Tibial artery (tissue), 4 donors: Measurements from ENCODE around the gene OSBPL6.

Source experiments
- DNase-seq, 2 donors: peaks; one replicate each; pipeline ENCODE4 v3.0.0-alpha.2; 2019
- H3K27ac ChIP-seq, 2 donors: fragments of 200-600 bp; sonication (generic) in 1 of 2; 1 replicate in 1 of 2; 2 replicates in 1 of 2; pipeline ENCODE4 v1.5.1; 2018 to 2019; ENCODE audit warnings: mild to moderate bottlenecking in 1 of 2
- H3K27me3 ChIP-seq, 2 donors: fragments of 200-600 bp; sonication (generic) in 1 of 2; one replicate each; pipeline versions ENCODE4 v1.5.1 to v1.6.0; 2016 to 2019
- H3K36me3 ChIP-seq, 3 donors: fragments of 200-600 bp; sonication (generic) in 2 of 3; one replicate each; pipeline ENCODE4 v1.5.1; 2016 to 2019; ENCODE audit warnings: mild to moderate bottlenecking in 2 of 3
- H3K4me1 ChIP-seq, 4 donors: fragments of 200-600 bp; sonication (generic) in 2 of 4; 1 replicate in 3 of 4; 2 replicates in 1 of 4; pipeline ENCODE4 v1.5.1; 2016 to 2019
- H3K4me3 ChIP-seq, 2 donors: fragments of 200-600 bp; sonication (generic) in 1 of 2; 1 replicate in 1 of 2; 2 replicates in 1 of 2; pipeline ENCODE4 v1.5.1; 2018 to 2019; ENCODE audit warnings: mild to moderate bottlenecking in 2 of 2
- H3K9me3 ChIP-seq, 3 donors: fragments of 200-600 bp; sonication (generic) in 1 of 3; one replicate each; pipeline ENCODE4 v1.5.1; 2016 to 2019
- CTCF ChIP-seq, 2 experiments: fragments of 200-600 bp in 1 of 2; fragments of 450-650 bp in 1 of 2; IDR thresholded peaks; one replicate each; pipeline ENCODE4 v1.5.1; 2017 to 2019; ENCODE audit warnings: antibody characterized with exemption in 2 of 2, mild to moderate bottlenecking in 1 of 2, moderate library complexity in 1 of 2
- intact Hi-C: fragments of 100-400 bp; cut with DNase I; formaldehyde crosslinking; loops from one replicate; pipeline ENCODE4 v1.15.0; 2023; ENCODE audit warnings: low total_unique reads

Gene OSBPL6

DNA sequence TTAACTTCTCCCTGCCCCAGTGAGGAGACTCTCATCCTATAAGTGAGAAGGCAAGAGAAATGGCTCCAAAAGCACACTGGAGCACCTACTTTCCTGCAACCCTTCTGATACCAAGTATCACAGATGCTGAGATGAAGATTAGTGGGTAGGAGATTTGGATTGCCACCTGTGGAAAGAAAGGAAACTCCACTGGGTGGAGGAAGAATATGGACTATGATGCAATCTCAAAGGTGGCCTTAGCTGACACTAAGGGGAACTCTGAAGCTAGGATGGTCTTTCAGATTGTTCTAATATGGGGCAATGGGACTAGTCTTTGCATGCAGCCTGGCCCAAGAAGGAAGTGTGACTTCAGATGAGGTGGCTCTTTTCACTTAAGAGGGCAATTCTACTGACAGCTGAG lies 235.0 kb downstream of the OSBPL6 start:
- TF ChIP-seq CTCF (IDR thresholded peaks at IDR 0.05) = no peak
- H3K4me3 ChIP-seq = no peak overlapping the region
- no peak overlapping the region for H3K27ac ChIP-seq
- no peaks in the 10 kb centered on the region for H3K27me3 ChIP-seq
- DNase-seq = no peak
- H3K9me3 ChIP-seq = peaks cover 0 to 2% (median 0%) of the 10 kb centered on the region in 3 donors
- intact Hi-C loops = no loop called here
- peaks cover 65 to 81% (median 81%) of the 10 kb centered on the region in 3 donors for H3K36me3 ChIP-seq
- no peaks in the 10 kb centered on the region for H3K4me1 ChIP-seq

DNA sequence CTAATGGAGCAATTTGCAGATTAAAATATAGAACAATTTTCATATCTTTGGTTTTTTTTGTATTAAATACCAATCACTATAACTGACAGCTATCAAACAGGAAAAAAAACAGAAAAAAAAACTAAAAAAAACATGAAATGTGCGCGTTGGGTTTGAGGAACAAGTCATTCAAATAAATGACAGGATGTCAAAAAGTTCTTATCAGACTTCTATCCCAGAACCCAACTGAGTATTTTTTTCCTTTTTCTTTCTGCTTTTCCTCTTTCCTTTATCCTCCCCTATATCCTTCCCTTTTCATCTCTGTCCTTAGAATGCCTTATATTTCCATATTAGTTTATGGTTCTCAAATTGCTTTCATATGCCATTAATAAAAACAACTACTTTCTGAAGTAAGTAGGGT lies 242.3 kb downstream of the OSBPL6 start:
- intact Hi-C loops = no loop called here
- no peak for TF ChIP-seq CTCF (IDR thresholded peaks at IDR 0.05)
- H3K36me3 ChIP-seq = peaks cover 66 to 90% (median 86%) of the 10 kb centered on the region in 3 donors
- H3K4me1 ChIP-seq = peaks cover 0 to 6% (median 0%) of the 10 kb centered on the region in 4 donors
- H3K27me3 ChIP-seq = no peaks in the 10 kb centered on the region
- H3K4me3 ChIP-seq = no peak overlapping the region
- H3K9me3 ChIP-seq = no peaks in the 10 kb centered on the region
- H3K27ac ChIP-seq = no peak overlapping the region
- no peak for DNase-seq

DNA sequence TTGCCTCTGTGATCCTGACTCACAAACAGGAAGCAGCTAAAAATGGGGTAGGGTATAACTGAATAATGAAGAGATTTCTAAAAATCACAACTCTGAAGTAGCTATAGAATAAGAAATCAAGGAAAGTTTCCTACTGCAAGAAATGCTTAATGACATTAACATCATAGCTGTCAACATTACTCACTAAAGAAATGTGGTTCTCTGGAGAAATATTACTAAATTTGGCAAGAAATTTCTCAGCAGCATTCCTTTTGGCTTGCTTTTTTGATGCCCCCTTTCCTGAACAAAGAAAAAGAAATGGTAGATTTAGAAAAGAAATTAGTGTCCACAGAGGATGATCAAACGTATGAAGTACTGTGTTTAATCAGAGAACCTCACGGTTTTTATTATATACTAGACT lies 247.1 kb downstream of the OSBPL6 start:
- no peak for DNase-seq
- H3K9me3 ChIP-seq = no peaks in the 10 kb centered on the region
- intact Hi-C loops = no loop called here
- TF ChIP-seq CTCF (IDR thresholded peaks at IDR 0.05) = no peak
- H3K36me3 ChIP-seq = peaks cover 70 to 87% (median 79%) of the 10 kb centered on the region in 3 donors
- H3K27ac ChIP-seq = no peak overlapping the region
- H3K4me1 ChIP-seq = peaks cover 0 to 6% (median 0%) of the 10 kb centered on the region in 4 donors
- H3K4me3 ChIP-seq = no peak overlapping the region
- H3K27me3 ChIP-seq = no peaks in the 10 kb centered on the region

- intact Hi-C loops = no loop called here
- Histone ChIP-seq H3K4me1 (peaks cover 0 to 37% (median 24%) of the 10 kb centered on the region in 4 donors), H3K27me3 (no peaks in the 10 kb centered on the region), H3K9me3 (no peaks in the 10 kb centered on the region), H3K4me3 (peak overlapping the region; percentile 84 to 94), H3K27ac (peak overlapping the region; percentile 96 to 97), H3K36me3 (peaks cover 20 to 32% (median 23%) of the 10 kb centered on the region in 3 donors)
- DNase-seq = no peak
- no peak for TF ChIP-seq CTCF (IDR thresholded peaks at IDR 0.05)
Observed at GRCh38 chr2:178448968-178449661, 254.8 kb downstream of the OSBPL6 start.

DNA sequence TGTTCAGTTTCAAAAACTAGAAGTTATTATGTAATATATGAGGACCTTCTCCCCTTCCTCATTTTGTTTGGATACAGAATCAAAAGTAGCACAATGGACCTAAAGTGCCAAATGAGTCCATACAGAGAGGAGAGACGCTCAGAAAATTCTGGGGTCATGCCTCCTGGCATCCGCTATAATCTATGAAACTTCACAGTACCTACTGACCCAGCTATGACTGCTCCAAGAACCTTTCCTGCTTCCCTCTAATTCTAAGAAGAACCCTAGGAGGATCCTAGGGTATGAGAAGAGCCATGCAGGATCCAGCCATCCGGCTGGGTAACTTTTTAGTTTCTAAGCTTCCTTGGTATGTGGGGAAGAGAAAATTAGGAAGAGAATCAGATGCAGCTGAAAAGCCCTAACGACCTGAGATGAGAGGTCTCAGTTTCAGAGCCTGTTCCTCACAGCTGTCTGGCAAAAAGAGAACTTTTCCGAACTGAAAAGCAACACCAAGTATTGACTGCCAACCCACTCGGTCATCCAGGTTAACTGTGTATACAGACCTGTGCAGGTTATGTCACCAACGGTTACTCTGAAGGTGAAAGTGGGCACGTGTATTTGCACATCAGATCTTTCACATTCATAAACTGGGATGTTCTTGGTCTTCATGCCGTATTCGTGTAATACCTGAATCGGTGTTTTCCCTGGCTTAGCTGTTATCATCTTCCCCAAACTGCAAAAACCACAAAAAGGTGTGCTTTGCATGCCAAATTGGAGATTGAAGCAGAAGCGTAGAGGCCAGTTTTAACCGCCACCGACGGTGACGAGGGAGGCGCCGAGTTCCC lies 255.6 kb downstream of the OSBPL6 start:
- H3K36me3 ChIP-seq = peaks cover 16 to 24% (median 16%) of the 10 kb centered on the region in 3 donors
- H3K9me3 ChIP-seq = no peaks in the 10 kb centered on the region
- intact Hi-C loops = loop anchor here (2.0 kb wide), 1 partner anchor 31 kb away; the partner anchor contains the start of gene PLEKHA3
- peak overlapping the region; percentile 96 to 97 for H3K27ac ChIP-seq
- no peak for DNase-seq
- no peaks in the 10 kb centered on the region for H3K27me3 ChIP-seq
- TF ChIP-seq CTCF (IDR thresholded peaks at IDR 0.05) = no peak
- peaks cover 0 to 37% (median 24%) of the 10 kb centered on the region in 4 donors for H3K4me1 ChIP-seq
- peak overlapping the region; percentile 84 to 94 for H3K4me3 ChIP-seq
